Erythroblast (primary cell): Measurements from ENCODE around the gene APOE.

Experiments used
- GATA1 ChIP-seq: IDR thresholded peaks from 2 replicates; pipeline ENCODE4 v1.6.1; 2011; ENCODE audit warnings: low read depth, mild to moderate bottlenecking, control low read depth, low read length, moderate library complexity
- POLR2A ChIP-seq: IDR thresholded peaks from 2 replicates; pipeline ENCODE4 v1.6.1; 2011; ENCODE audit warnings: mild to moderate bottlenecking, low read length

DNA sequence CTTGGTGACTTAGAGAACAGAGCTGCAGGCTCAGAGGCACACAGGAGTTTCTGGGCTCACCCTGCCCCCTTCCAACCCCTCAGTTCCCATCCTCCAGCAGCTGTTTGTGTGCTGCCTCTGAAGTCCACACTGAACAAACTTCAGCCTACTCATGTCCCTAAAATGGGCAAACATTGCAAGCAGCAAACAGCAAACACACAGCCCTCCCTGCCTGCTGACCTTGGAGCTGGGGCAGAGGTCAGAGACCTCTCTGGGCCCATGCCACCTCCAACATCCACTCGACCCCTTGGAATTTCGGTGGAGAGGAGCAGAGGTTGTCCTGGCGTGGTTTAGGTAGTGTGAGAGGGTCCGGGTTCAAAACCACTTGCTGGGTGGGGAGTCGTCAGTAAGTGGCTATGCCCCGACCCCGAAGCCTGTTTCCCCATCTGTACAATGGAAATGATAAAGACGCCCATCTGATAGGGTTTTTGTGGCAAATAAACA, 18.7 kb downstream of the APOE start:
- no peak for TF ChIP-seq POLR2A
- TF ChIP-seq GATA1, result no peak
